Measurements from ENCODE around the gene ENAM. TPM values are rescaled to one million over a fixed set of nuclear protein-coding genes. Genes with fewer than 3 reads are reported as not detected.

Gene ENAM
- total and polyA plus RNA-seq, 12 donors = 0.49 to 13.1 (median 11.1) TPM

Other genes with a start within 250 kb of the ENAM start
- gene SMR3B, start 245.6 kb upstream of the ENAM start, total RNA-seq = not detected
- not detected for gene SMR3B, start 245.6 kb upstream of the ENAM start, polyA plus RNA-seq
- not detected for gene OPRPN, start 230.8 kb upstream of the ENAM start, total RNA-seq
- not detected for gene OPRPN, start 230.8 kb upstream of the ENAM start, polyA plus RNA-seq
- gene MUC7, start 156.5 kb upstream of the ENAM start, total RNA-seq = not detected
- not detected for gene MUC7, start 156.5 kb upstream of the ENAM start, polyA plus RNA-seq
- not detected for gene AMTN, start 110.2 kb upstream of the ENAM start, total RNA-seq
- not detected for gene AMTN, start 110.2 kb upstream of the ENAM start, polyA plus RNA-seq
- not detected for gene AMBN, start 36.5 kb upstream of the ENAM start, total RNA-seq
- not detected for gene AMBN, start 36.5 kb upstream of the ENAM start, polyA plus RNA-seq
- 10 to 100 TPM in 2 of 10 donors, 1 to 10 TPM in 6, under 1 TPM in 2; 0.57 to 55.4 (median 3.8) TPM for gene JCHAIN, start 37.8 kb downstream of the ENAM start, total RNA-seq
- gene JCHAIN, start 37.8 kb downstream of the ENAM start, polyA plus RNA-seq = 1 to 10 TPM in 1 of 2 donors, under 1 TPM in 1; 0.74 to 1.1 TPM
- gene UTP3, start 59.8 kb downstream of the ENAM start, total RNA-seq = 10 to 100 TPM; 13.9 to 20.4 (median 18.5) TPM
- 10 to 100 TPM; 12.9 to 16.0 TPM for gene UTP3, start 59.8 kb downstream of the ENAM start, polyA plus RNA-seq
- gene RUFY3, start 93.2 kb downstream of the ENAM start, total RNA-seq = 10 to 100 TPM; 13.2 to 28.7 (median 21.7) TPM
- 10 to 100 TPM; 13.5 to 24.0 TPM for gene RUFY3, start 93.2 kb downstream of the ENAM start, polyA plus RNA-seq
- gene GRSF1, start 211.1 kb downstream of the ENAM start, total RNA-seq = 100 to 1,000 TPM in 7 of 10 donors, 10 to 100 TPM in 3; 85.1 to 131 (median 101) TPM
- 10 to 100 TPM; 33.7 to 54.7 TPM for gene GRSF1, start 211.1 kb downstream of the ENAM start, polyA plus RNA-seq